Skeletal muscle tissue (tissue), 4 donors: ENCODE data around the gene RAD54L2. TPM values are rescaled to one million over a fixed set of nuclear protein-coding genes. Genes with fewer than 3 reads are reported as not detected.
"Not testable (repeated sequence)": the region's sequence is repeated elsewhere in the genome, so short reads cannot be mapped to it uniquely, and the experiment has no call there.

Source experiments
- H3K27ac ChIP-seq: one replicate; pipeline ENCODE4 v1.7.0; 2013; ENCODE audit warnings: mild to moderate bottlenecking, low read depth, low read length, inconsistent platforms
- H3K27me3 ChIP-seq, 3 donors: one replicate each; pipeline ENCODE4 v1.7.0; 2013; ENCODE audit warnings: low read length in 3 of 3; ENCODE audit not compliant: control insufficient read depth in 3 of 3, insufficient read depth in 3 of 3
- H3K36me3 ChIP-seq, 3 donors: one replicate each; pipeline ENCODE4 v1.7.0; 2013; ENCODE audit warnings: low read length in 3 of 3; ENCODE audit not compliant: control insufficient read depth in 3 of 3, insufficient read depth in 3 of 3
- H3K4me1 ChIP-seq, 3 donors: one replicate each; pipeline ENCODE4 v1.7.0; 2013; ENCODE audit warnings: low read length in 3 of 3, mild to moderate bottlenecking in 3 of 3; ENCODE audit not compliant: control insufficient read depth in 3 of 3, insufficient read depth in 3 of 3
- H3K4me3 ChIP-seq, 3 donors: one replicate each; pipeline ENCODE4 v1.7.0; 2013; ENCODE audit warnings: low read length in 3 of 3
- H3K9ac ChIP-seq, 3 donors: one replicate each; pipeline ENCODE4 v1.7.0; 2013; ENCODE audit warnings: low read length in 3 of 3, mild to moderate bottlenecking in 3 of 3, moderate library complexity in 2 of 3, low read depth in 1 of 3
- H3K9me3 ChIP-seq, 3 donors: one replicate each; pipeline ENCODE4 v1.7.0; 2013; ENCODE audit warnings: low read length in 3 of 3; ENCODE audit not compliant: control insufficient read depth in 3 of 3
- total RNA-seq: library from RNA; depleted of rRNA; stranded (reverse); fragments of >200 nt; gene quantifications from one replicate; pipeline ENCODE4 v1.2.3, GENCODE V29; 2014
- donor health status: Osteomylitis.

The RAD54L2 gene
- total RNA-seq, 1 donor from 2014 or later: 18.3 TPM

GRCh38 chr3:51542596-51542995 is 4.1 kb downstream of the RAD54L2 start:
- not testable (repeated sequence) for H3K9ac ChIP-seq, H3K9me3 ChIP-seq, H3K27me3 ChIP-seq, H3K36me3 ChIP-seq, H3K4me3 ChIP-seq, H3K27ac ChIP-seq
- H3K4me1 ChIP-seq: peaks cover 13 to 20% (median 14%) of the 10 kb centered on the region in 3 donors

- H3K9me3 ChIP-seq: no peaks in the 10 kb centered on the region
- H3K9ac ChIP-seq: no peak overlapping the region
- peaks cover 6 to 11% (median 6%) of the 10 kb centered on the region in 3 donors for H3K4me1 ChIP-seq
- H3K36me3 ChIP-seq: peaks cover 3% of the 10 kb centered on the region in 3 donors
- no peak overlapping the region for H3K4me3 ChIP-seq
- no peak overlapping the region for H3K27ac ChIP-seq
- no peaks in the 10 kb centered on the region for H3K27me3 ChIP-seq
These were observed 5.7 kb downstream of the RAD54L2 start for GRCh38 chr3:51544011-51544775.

GRCh38 chr3:51547274-51547673 is 8.8 kb downstream of the RAD54L2 start:
- H3K27ac ChIP-seq: no peak overlapping the region
- H3K4me1 ChIP-seq: no peaks in the 10 kb centered on the region
- no peak overlapping the region for H3K4me3 ChIP-seq
- peaks cover 3% of the 10 kb centered on the region in 3 donors for H3K36me3 ChIP-seq
- no peaks in the 10 kb centered on the region for H3K9me3 ChIP-seq
- H3K9ac ChIP-seq: no peak overlapping the region
- no peaks in the 10 kb centered on the region for H3K27me3 ChIP-seq

GRCh38 chr3:51549311-51549710 is 10.8 kb downstream of the RAD54L2 start:
- Histone ChIP-seq H3K4me3 (no peak overlapping the region), H3K36me3 (peaks cover 2 to 10% (median 6%) of the 10 kb centered on the region in 3 donors)

GRCh38 chr3:51550080-51550819 is 11.7 kb downstream of the RAD54L2 start:
- no peaks in the 10 kb centered on the region for H3K4me1 ChIP-seq
- H3K27ac ChIP-seq: no peak overlapping the region
- no peak overlapping the region for H3K4me3 ChIP-seq
- no peaks in the 10 kb centered on the region for H3K27me3 ChIP-seq
- H3K9ac ChIP-seq: no peak overlapping the region
- peaks cover 2 to 7% (median 6%) of the 10 kb centered on the region in 3 donors for H3K36me3 ChIP-seq
- no peaks in the 10 kb centered on the region for H3K9me3 ChIP-seq

More at GRCh38 chr3:51549311-51549710, 10.8 kb downstream of the RAD54L2 start:
- Histone ChIP-seq H3K9ac (no peak overlapping the region), H3K27me3 (no peaks in the 10 kb centered on the region), H3K27ac (no peak overlapping the region), H3K4me1 (no peaks in the 10 kb centered on the region), H3K9me3 (no peaks in the 10 kb centered on the region)

- Histone ChIP-seq H3K4me3 (no peak overlapping the region), H3K27ac (no peak overlapping the region)
These were observed 19.5 kb downstream of the RAD54L2 start for GRCh38 chr3:51557993-51558392.

GRCh38 chr3:51559411-51559888 is 20.9 kb downstream of the RAD54L2 start:
- Histone ChIP-seq H3K27me3 (no peaks in the 10 kb centered on the region), H3K36me3 (no peaks in the 10 kb centered on the region), H3K9ac (no peak overlapping the region), H3K4me3 (no peak overlapping the region), H3K4me1 (peaks cover 0 to 4% (median 2%) of the 10 kb centered on the region in 3 donors), H3K9me3 (no peaks in the 10 kb centered on the region), H3K27ac (no peak overlapping the region)

More at GRCh38 chr3:51557993-51558392, 19.5 kb downstream of the RAD54L2 start:
- Histone ChIP-seq H3K27me3 (no peaks in the 10 kb centered on the region), H3K9ac (no peak overlapping the region), H3K4me1 (peaks cover 0 to 2% (median 0%) of the 10 kb centered on the region in 3 donors), H3K9me3 (no peaks in the 10 kb centered on the region), H3K36me3 (peaks cover 0 to 7% (median 3%) of the 10 kb centered on the region in 3 donors)

- no peak overlapping the region for H3K4me3 ChIP-seq
- H3K27me3 ChIP-seq: no peaks in the 10 kb centered on the region
- no peak overlapping the region for H3K27ac ChIP-seq
- H3K4me1 ChIP-seq: peaks cover 0 to 4% (median 2%) of the 10 kb centered on the region in 3 donors
- H3K9me3 ChIP-seq: no peaks in the 10 kb centered on the region
- H3K36me3 ChIP-seq: no peaks in the 10 kb centered on the region
- H3K9ac ChIP-seq: no peak overlapping the region
These were observed 21.4 kb downstream of the RAD54L2 start for GRCh38 chr3:51559961-51560360.

- not testable (repeated sequence) for H3K9me3 ChIP-seq, H3K4me1 ChIP-seq, H3K36me3 ChIP-seq, H3K27me3 ChIP-seq, H3K27ac ChIP-seq, H3K9ac ChIP-seq, H3K4me3 ChIP-seq
These were observed 23.9 kb downstream of the RAD54L2 start for GRCh38 chr3:51562403-51562802.

- peak overlapping the region; percentile 37 for H3K27ac ChIP-seq
These were observed 29.5 kb downstream of the RAD54L2 start for GRCh38 chr3:51568036-51568435.

More at GRCh38 chr3:51568036-51568435, 29.5 kb downstream of the RAD54L2 start:
- Histone ChIP-seq H3K27me3 (no peaks in the 10 kb centered on the region), H3K36me3 (no peaks in the 10 kb centered on the region), H3K4me3 (peak overlapping the region in 1 of 3 donors; percentile 46), H3K9me3 (no peaks in the 10 kb centered on the region), H3K4me1 (peaks cover 7 to 18% (median 11%) of the 10 kb centered on the region in 3 donors), H3K9ac (peak overlapping the region in 2 of 3 donors; percentile 18 to 57)
